Upper lobe of left lung (tissue), 6 donors: ENCODE data around the gene SRD5A1. TPM values are rescaled to one million over a fixed set of nuclear protein-coding genes. Genes with fewer than 3 reads are reported as not detected.
A peak's percentile ranks its signal among the peaks of the same experiment; 100 is the strongest.

Experiments
- ATAC-seq, 2 donors: fragments of 200-7000 bp; cut with Tn5 transposase; one replicate each; pipeline ENCODE4 v1.9.1; 2022; ENCODE audit warnings: mild to moderate bottlenecking in 2 of 2, moderate library complexity in 2 of 2; ENCODE audit not compliant: low FRiP score in 2 of 2
- DNase-seq, 2 donors: peaks; one replicate each; pipeline ENCODE4 v3.0.0-alpha.2; 2019 to 2020
- H3K27ac ChIP-seq, 4 donors: fragments of 200-600 bp; sonication (generic); one replicate each; pipeline ENCODE4 v1.5.1; 2016 to 2019
- H3K27me3 ChIP-seq, 4 donors: fragments of 200-600 bp; sonication (generic); one replicate each; pipeline ENCODE4 v1.5.1; 2017 to 2019
- H3K36me3 ChIP-seq, 4 donors: fragments of 200-600 bp; sonication (generic); one replicate each; pipeline ENCODE4 v1.5.1; 2016 to 2019
- H3K4me1 ChIP-seq, 4 donors: fragments of 200-600 bp; sonication (generic); one replicate each; pipeline ENCODE4 v1.5.1; 2018 to 2019
- H3K4me3 ChIP-seq, 4 donors: fragments of 200-600 bp; sonication (generic); one replicate each; pipeline ENCODE4 v1.5.1; 2017 to 2019; ENCODE audit warnings: mild to moderate bottlenecking in 2 of 4, moderate library complexity in 1 of 4
- H3K9me3 ChIP-seq, 4 donors: fragments of 200-600 bp; sonication (generic); one replicate each; pipeline ENCODE4 v1.5.1; 2018 to 2019
- EP300 ChIP-seq, 4 donors: sonication (generic); formaldehyde crosslinking; IDR thresholded peaks; one replicate each; pipeline ENCODE4 v1.5.1; 2017; ENCODE audit warnings: antibody characterized with exemption in 4 of 4, control low read depth in 2 of 4
- POLR2A ChIP-seq, 4 donors: fragments of 450-650 bp; IDR thresholded peaks; one replicate each; pipeline ENCODE4 v1.5.1; 2016 to 2017; ENCODE audit warnings: antibody characterized with exemption in 4 of 4, mild to moderate bottlenecking in 2 of 4
- POLR2AphosphoS5 ChIP-seq, 2 donors: sonication (generic); formaldehyde crosslinking; IDR thresholded peaks; one replicate each; pipeline ENCODE4 v1.5.1; 2017; ENCODE audit warnings: antibody characterized with exemption in 2 of 2
- WGBS, 2 donors: methylation state at CpG; one replicate each; pipeline ENCODE4 v1.1.5; 2017 to 2018; 5-methylcytosine and 5-hydroxymethylcytosine counted together
- total RNA-seq, 6 donors: library from RNA; depleted of rRNA in 4 of 6; stranded (reverse); fragments of >200 nt in 4 of 6; gene quantifications; one replicate each; pipeline versions ENCODE4 v1.1.0 to v1.2.1, GENCODE V29; 2016 to 2021
- TF ChIP-seq, protein P1 (sequence below), 6 experiments: fragments of 450-650 bp in 4 of 6; fragments of 200-600 bp in 2 of 6; sonication (generic) in 2 of 6; IDR thresholded peaks; one replicate each; pipeline ENCODE4 v1.5.1; 2016 to 2019; ENCODE audit warnings: antibody characterized with exemption in 6 of 6
- donor health status: DM: no; HTN: no; CAD: no; lungs with moderate emphysema.
- donor health status: DM: no; HTN: yes; CAD: no; lungs with severe emphysema.

The SRD5A1 gene, protein sequence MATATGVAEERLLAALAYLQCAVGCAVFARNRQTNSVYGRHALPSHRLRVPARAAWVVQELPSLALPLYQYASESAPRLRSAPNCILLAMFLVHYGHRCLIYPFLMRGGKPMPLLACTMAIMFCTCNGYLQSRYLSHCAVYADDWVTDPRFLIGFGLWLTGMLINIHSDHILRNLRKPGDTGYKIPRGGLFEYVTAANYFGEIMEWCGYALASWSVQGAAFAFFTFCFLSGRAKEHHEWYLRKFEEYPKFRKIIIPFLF
- 10 to 100 TPM in 2 of 6 donors, 1 to 10 TPM in 4; 3.1 to 10.8 (median 8.8) TPM for total RNA-seq

DNA sequence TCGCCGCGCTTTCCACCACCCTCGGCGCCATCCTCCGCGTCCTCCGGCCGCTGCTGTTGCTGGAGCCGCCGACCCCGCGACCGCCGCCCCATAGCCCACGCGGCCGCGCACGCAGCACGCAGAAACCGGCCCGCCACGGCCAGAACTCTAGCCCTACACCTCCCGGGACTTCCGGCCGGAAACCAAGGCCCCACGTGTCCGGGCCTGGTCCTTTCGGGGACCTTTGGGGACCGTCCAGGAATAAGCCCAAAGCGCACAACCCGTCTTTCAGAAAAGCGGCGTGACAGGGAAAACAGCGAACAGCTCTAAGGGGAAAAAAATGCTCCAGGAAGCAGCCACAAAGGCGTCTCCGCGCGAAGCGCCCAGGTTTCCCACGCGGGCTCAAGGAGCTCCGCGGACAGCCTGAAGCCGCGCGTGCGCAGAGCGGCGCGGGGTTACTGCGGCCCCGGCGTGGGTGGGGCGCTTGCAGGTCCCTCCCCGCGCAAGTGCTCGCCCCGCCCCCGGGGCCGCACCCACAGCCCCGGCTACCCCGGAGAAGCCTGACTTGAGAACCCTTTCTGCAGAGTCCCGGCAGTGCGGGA is at the start of gene SRD5A1, which contains the start of gene NSUN2:
Gene SRD5A1, plus strand, starts transcription at position 553 of the 581 bp plus-strand sequence. CDS start 137 bp downstream, outside the sequence.
Gene NSUN2, minus strand, starts transcription at position 157 of the 581 bp plus-strand sequence. Its CDS starts 65 bp downstream, at position 92.
- Histone ChIP-seq H3K4me3 (peak within 1 kb of the TSS; percentile 75 to 97 (median 93)), H3K4me1 (peaks cover 22 to 34% (median 26%) of the 10 kb centered on the region in 4 donors), H3K9me3 (no peaks in the 10 kb centered on the region), H3K27me3 (no peaks in the 10 kb centered on the region), H3K36me3 (peaks cover 4 to 33% (median 14%) of the 10 kb centered on the region in 4 donors), H3K27ac (peak within 1 kb of the TSS; percentile 84 to 96 (median 94))
- ATAC-seq, result peak; percentile 97 to 99
- TF ChIP-seq POLR2AphosphoS5 (IDR thresholded peaks at IDR 0.05), result peak; percentile 42 to 86
- peak in 2 of 4 donors; percentile 65 to 69 for TF ChIP-seq POLR2A (IDR thresholded peaks at IDR 0.05)
- no peak for TF ChIP-seq EP300 (IDR thresholded peaks at IDR 0.05)
- TF ChIP-seq, protein P1, sequence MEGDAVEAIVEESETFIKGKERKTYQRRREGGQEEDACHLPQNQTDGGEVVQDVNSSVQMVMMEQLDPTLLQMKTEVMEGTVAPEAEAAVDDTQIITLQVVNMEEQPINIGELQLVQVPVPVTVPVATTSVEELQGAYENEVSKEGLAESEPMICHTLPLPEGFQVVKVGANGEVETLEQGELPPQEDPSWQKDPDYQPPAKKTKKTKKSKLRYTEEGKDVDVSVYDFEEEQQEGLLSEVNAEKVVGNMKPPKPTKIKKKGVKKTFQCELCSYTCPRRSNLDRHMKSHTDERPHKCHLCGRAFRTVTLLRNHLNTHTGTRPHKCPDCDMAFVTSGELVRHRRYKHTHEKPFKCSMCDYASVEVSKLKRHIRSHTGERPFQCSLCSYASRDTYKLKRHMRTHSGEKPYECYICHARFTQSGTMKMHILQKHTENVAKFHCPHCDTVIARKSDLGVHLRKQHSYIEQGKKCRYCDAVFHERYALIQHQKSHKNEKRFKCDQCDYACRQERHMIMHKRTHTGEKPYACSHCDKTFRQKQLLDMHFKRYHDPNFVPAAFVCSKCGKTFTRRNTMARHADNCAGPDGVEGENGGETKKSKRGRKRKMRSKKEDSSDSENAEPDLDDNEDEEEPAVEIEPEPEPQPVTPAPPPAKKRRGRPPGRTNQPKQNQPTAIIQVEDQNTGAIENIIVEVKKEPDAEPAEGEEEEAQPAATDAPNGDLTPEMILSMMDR (IDR thresholded peaks at IDR 0.05), result peak in 1 of 6 experiments; percentile 9
- 0% methylated on average over 4 to 54 of the region's 66 CpGs for WGBS, 2 donors
- peak; percentile 96 to 99 for DNase-seq

DNA sequence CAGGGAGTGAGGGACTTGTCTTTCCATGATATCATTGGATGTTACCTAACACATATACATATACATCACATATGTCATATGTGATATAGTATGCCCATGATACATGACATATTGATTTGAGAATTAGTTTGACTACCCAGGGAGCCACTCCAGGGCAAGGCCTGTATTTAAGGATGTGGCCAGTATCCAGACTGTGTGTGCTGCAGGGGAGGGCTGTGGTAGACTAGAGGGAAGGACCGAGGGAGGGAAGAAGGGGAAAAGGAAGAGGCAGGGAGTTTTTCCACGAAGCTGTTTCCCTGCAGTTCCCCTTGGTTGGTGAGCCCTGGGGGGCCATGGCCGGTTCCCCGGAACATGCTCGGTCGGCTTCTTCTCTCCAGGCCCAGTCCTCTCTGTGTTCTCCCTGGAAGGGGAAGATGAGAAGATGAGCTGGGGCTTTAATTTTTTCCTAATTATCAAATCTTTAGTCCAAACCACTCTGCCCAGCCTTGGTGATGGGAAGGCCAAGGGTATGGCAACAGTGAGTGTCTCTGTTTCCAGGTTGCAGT is 49.1 kb upstream of the SRD5A1 start:
- H3K9me3 ChIP-seq, result no peaks in the 10 kb centered on the region
- H3K36me3 ChIP-seq, result no peaks in the 10 kb centered on the region
- H3K27ac ChIP-seq, result no peak overlapping the region
- H3K4me3 ChIP-seq, result no peak overlapping the region
- peaks cover 0 to 11% (median 5%) of the 10 kb centered on the region in 4 donors for H3K27me3 ChIP-seq
- DNase-seq (no peak), ATAC-seq (no peak)
- TF ChIP-seq, protein P1 (IDR thresholded peaks at IDR 0.05), result no peak
- TF ChIP-seq POLR2AphosphoS5 (IDR thresholded peaks at IDR 0.05) (no peak), POLR2A (IDR thresholded peaks at IDR 0.05) (no peak), EP300 (IDR thresholded peaks at IDR 0.05) (no peak)
- 68 to 71% methylated on average over 6 of the region's 6 CpGs for WGBS, 2 donors
- H3K4me1 ChIP-seq, result peaks cover 3 to 12% (median 9%) of the 10 kb centered on the region in 4 donors

DNA sequence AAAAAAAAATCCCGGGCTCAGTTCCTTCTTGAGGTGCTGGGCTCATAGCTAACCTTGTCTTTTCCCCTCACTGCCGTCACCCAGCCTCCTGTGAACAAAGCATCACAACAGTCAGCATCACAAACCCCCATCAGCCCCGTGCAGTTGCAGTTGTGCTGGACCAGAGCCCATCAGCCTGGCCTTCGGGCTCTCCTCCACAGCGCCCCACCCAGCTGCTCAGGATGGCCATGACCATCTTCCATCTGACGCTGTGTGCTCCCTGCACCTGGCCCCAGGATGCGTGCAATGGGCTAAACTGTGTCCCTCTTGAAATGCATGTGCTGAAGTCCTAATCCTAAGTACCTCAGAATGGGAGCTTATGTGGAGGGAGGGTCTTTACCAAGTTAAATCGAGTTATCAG is 48.5 kb upstream of the SRD5A1 start:
- TF ChIP-seq EP300 (IDR thresholded peaks at IDR 0.05) (no peak), POLR2AphosphoS5 (IDR thresholded peaks at IDR 0.05) (no peak), POLR2A (IDR thresholded peaks at IDR 0.05) (no peak)
- TF ChIP-seq, protein P1 (IDR thresholded peaks at IDR 0.05), result no peak
- H3K27me3 ChIP-seq, result peaks cover 0 to 11% (median 5%) of the 10 kb centered on the region in 4 donors
- H3K36me3 ChIP-seq, result no peaks in the 10 kb centered on the region
- H3K4me1 ChIP-seq, result peaks cover 3 to 12% (median 9%) of the 10 kb centered on the region in 4 donors
- WGBS, 2 donors, result 83 to 84% methylated on average over 5 to 8 of the region's 8 CpGs
- no peak overlapping the region for H3K4me3 ChIP-seq
- DNase-seq (no peak), ATAC-seq (no peak)
- no peaks in the 10 kb centered on the region for H3K9me3 ChIP-seq
- H3K27ac ChIP-seq, result no peak overlapping the region

DNA sequence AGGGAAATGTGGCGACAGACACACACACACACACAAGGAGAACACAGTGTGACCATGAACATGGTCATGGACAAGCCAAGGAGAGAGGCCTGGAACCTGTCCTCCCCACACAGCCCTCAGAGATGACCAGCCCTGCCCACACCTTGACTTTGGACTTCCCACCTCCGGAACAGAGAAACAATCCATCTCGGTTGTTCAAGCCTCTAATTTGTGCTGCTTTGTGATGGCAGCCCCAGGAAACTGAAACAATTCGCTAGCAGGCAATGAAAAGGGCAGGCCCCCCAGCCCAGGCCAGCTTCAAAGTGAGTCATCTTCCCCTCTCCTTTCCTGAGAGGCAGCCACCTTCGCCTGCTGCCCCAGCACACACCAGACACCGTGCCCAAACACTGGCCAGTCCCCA is 48.1 kb upstream of the SRD5A1 start:
- 55 to 68% methylated on average over 6 of the region's 6 CpGs for WGBS, 2 donors
- Histone ChIP-seq H3K4me1 (peaks cover 3 to 12% (median 9%) of the 10 kb centered on the region in 4 donors), H3K36me3 (no peaks in the 10 kb centered on the region), H3K27ac (no peak overlapping the region), H3K4me3 (no peak overlapping the region), H3K27me3 (peaks cover 0 to 11% (median 5%) of the 10 kb centered on the region in 4 donors), H3K9me3 (no peaks in the 10 kb centered on the region)
- ATAC-seq (no peak), DNase-seq (no peak)
- TF ChIP-seq POLR2A (IDR thresholded peaks at IDR 0.05) (no peak), EP300 (IDR thresholded peaks at IDR 0.05) (no peak), POLR2AphosphoS5 (IDR thresholded peaks at IDR 0.05) (no peak)
- TF ChIP-seq, protein P1 (IDR thresholded peaks at IDR 0.05), result no peak
